Neural cell (in vitro differentiated cells): ENCODE data around the gene TBX22. TPM values are rescaled to one million over a fixed set of nuclear protein-coding genes. Genes with fewer than 3 reads are reported as not detected.

ENCODE experiments used
- H2AFZ ChIP-seq: fragments of 200-600, 300-800 bp; sonication (generic), shearing (Covaris generic); 2 replicates; pipeline ENCODE4 v1.6.0; 2014; ENCODE audit warnings: low read depth, mild to moderate bottlenecking, antibody characterized with exemption, low read length, moderate library complexity
- H3F3A ChIP-seq: fragments of 200-600 bp; shearing (Covaris generic); 2 replicates; pipeline ENCODE4 v1.6.1; 2016; ENCODE audit warnings: mild to moderate bottlenecking, moderate library complexity, mixed read lengths, antibody characterized with exemption, low read length; ENCODE audit not compliant: insufficient read depth, poor library complexity, severe bottlenecking
- H3K27ac ChIP-seq: fragments of 200-600, 300-800 bp; sonication (generic), shearing (Covaris generic); 2 replicates; pipeline ENCODE4 v1.5.1; 2014; ENCODE audit warnings: mild to moderate bottlenecking, low read length, moderate library complexity
- H3K27me3 ChIP-seq: fragments of 300-800, 200-600 bp; sonication (generic), shearing (Covaris generic); 2 replicates; pipeline ENCODE4 v1.6.0; 2014; ENCODE audit warnings: mild to moderate bottlenecking, low read depth, low read length, moderate library complexity; ENCODE audit not compliant: insufficient read depth
- H3K36me3 ChIP-seq: fragments of 300-800, 200-600 bp; sonication (generic), shearing (Covaris generic); 2 replicates; pipeline ENCODE4 v1.5.1; 2014; ENCODE audit warnings: mild to moderate bottlenecking, antibody characterized with exemption, low read length, moderate library complexity; ENCODE audit not compliant: insufficient read depth
- H3K4me2 ChIP-seq: fragments of 300-800, 200-600 bp; sonication (generic), shearing (Covaris generic); 2 replicates; pipeline ENCODE4 v1.6.0; 2014; ENCODE audit warnings: mild to moderate bottlenecking, low read length
- H3K4me3 ChIP-seq: fragments of 300-800, 200-600 bp; sonication (generic), shearing (Covaris generic); 2 replicates; pipeline ENCODE4 v1.5.1; 2014; ENCODE audit warnings: mild to moderate bottlenecking, low read length, moderate library complexity
- H3K79me2 ChIP-seq: fragments of 200-600 bp; shearing (Covaris generic); replicated peaks from 2 replicates; pipeline ENCODE4 v1.6.0; 2014; ENCODE audit warnings: mild to moderate bottlenecking, low read length, moderate library complexity; ENCODE audit not compliant: insufficient read depth
- H3K9ac ChIP-seq: fragments of 300-800, 200-600 bp; sonication (generic), shearing (Covaris generic); 2 replicates; pipeline ENCODE4 v1.6.1; 2016; ENCODE audit warnings: mild to moderate bottlenecking, low read length, mixed read lengths
- H3K9me2 ChIP-seq: fragments of 200-600 bp; shearing (Covaris generic); 2 replicates; pipeline ENCODE4 v1.6.1; 2016; ENCODE audit warnings: mild to moderate bottlenecking, low read length, mixed read lengths; ENCODE audit not compliant: insufficient read depth
- H3K9me3 ChIP-seq: fragments of 200-600, 300-800 bp; sonication (generic), shearing (Covaris generic); 2 replicates; pipeline ENCODE4 v1.6.1; 2016; ENCODE audit warnings: mild to moderate bottlenecking, mixed run types, low read length, moderate library complexity, mixed read lengths
- H4K20me1 ChIP-seq: fragments of 200-600 bp; shearing (Covaris generic); 2 replicates; pipeline ENCODE4 v1.6.1; 2016; ENCODE audit warnings: mild to moderate bottlenecking, mixed run types; ENCODE audit not compliant: insufficient read depth
- CTCF ChIP-seq: fragments of 450-650 bp; IDR thresholded peaks from 2 replicates; pipeline ENCODE4 v1.5.1; 2014; ENCODE audit warnings: antibody characterized with exemption, mild to moderate bottlenecking, moderate library complexity; ENCODE audit not compliant: poor library complexity, severe bottlenecking
- EP300 ChIP-seq: fragments of 450-650 bp; conservative IDR thresholded peaks from 2 replicates; pipeline ENCODE4 v1.6.1; 2014; ENCODE audit warnings: antibody characterized with exemption, mild to moderate bottlenecking, moderate library complexity; ENCODE audit not compliant: poor library complexity, severe bottlenecking
- EZH2 ChIP-seq: fragments of 200-600, 300-800 bp; shearing (Covaris generic), sonication (generic); IDR thresholded peaks from 2 replicates; pipeline ENCODE4 v1.6.1; 2014; ENCODE audit warnings: antibody characterized with exemption, low read length, borderline replicate concordance, mild to moderate bottlenecking; ENCODE audit not compliant: insufficient read depth, poor library complexity, severe bottlenecking
- MXI1 ChIP-seq: fragments of 450-650 bp; conservative IDR thresholded peaks from 2 replicates; pipeline ENCODE4 v1.6.1; 2014; ENCODE audit warnings: antibody characterized with exemption, mild to moderate bottlenecking; ENCODE audit not compliant: poor library complexity, severe bottlenecking
- POLR2AphosphoS5 ChIP-seq: IDR thresholded peaks from 2 replicates; pipeline ENCODE4 v1.6.1; 2012
- RAD21 ChIP-seq: fragments of 450-650 bp; conservative IDR thresholded peaks from 2 replicates; pipeline ENCODE4 v1.6.1; 2014; ENCODE audit warnings: antibody characterized with exemption, mild to moderate bottlenecking, moderate library complexity
- SMC3 ChIP-seq: fragments of 450-650 bp; conservative IDR thresholded peaks from 2 replicates; pipeline ENCODE4 v1.6.1; 2014; ENCODE audit warnings: antibody characterized with exemption, mild to moderate bottlenecking, moderate library complexity; ENCODE audit not compliant: poor library complexity
- TAF1 ChIP-seq: IDR thresholded peaks from 2 replicates; pipeline ENCODE4 v1.6.1; 2012; ENCODE audit warnings: low read depth
- polyA plus RNA-seq: library from polyadenylated mRNA; depleted of rRNA; stranded (reverse); fragments of >200 nt; gene quantifications from 2 replicates; pipeline ENCODE4 v1.2.3, GENCODE V29; 2014
- TF ChIP-seq, protein P1 (sequence below): IDR thresholded peaks from 2 replicates; pipeline ENCODE4 v1.6.1; 2012; ENCODE audit warnings: borderline replicate concordance

TBX22 gene
- polyA plus RNA-seq, 1 donor from 2014 or later = not detected

- H3K79me2 ChIP-seq = no peaks in the 10 kb centered on the region
- H3K9me2 ChIP-seq = no peaks in the 10 kb centered on the region
- no peaks in the 10 kb centered on the region for H4K20me1 ChIP-seq
These were observed 1.6 kb downstream of the TBX22 start for GRCh38 chrX:80016182-80016581.

GRCh38 chrX:80021621-80022020 is 7.1 kb downstream of the TBX22 start:
- Histone ChIP-seq H3K9me3 (no peaks in the 10 kb centered on the region), H2AFZ (no peak overlapping the region), H3K4me3 (no peak overlapping the region), H3K27me3 (peaks cover 4% of the 10 kb centered on the region), H3K9ac (no peak overlapping the region), H3K36me3 (no peaks in the 10 kb centered on the region), H3F3A (no peaks in the 10 kb centered on the region), H3K9me2 (no peaks in the 10 kb centered on the region), H3K4me2 (no peak overlapping the region), H4K20me1 (no peaks in the 10 kb centered on the region), H3K79me2 (no peaks in the 10 kb centered on the region), H3K27ac (no peak overlapping the region)
- TF ChIP-seq EP300 (no peak), MXI1 (no peak), EZH2 (no peak), SMC3 (no peak), TAF1 (no peak), CTCF (no peak)
- TF ChIP-seq, protein P1, sequence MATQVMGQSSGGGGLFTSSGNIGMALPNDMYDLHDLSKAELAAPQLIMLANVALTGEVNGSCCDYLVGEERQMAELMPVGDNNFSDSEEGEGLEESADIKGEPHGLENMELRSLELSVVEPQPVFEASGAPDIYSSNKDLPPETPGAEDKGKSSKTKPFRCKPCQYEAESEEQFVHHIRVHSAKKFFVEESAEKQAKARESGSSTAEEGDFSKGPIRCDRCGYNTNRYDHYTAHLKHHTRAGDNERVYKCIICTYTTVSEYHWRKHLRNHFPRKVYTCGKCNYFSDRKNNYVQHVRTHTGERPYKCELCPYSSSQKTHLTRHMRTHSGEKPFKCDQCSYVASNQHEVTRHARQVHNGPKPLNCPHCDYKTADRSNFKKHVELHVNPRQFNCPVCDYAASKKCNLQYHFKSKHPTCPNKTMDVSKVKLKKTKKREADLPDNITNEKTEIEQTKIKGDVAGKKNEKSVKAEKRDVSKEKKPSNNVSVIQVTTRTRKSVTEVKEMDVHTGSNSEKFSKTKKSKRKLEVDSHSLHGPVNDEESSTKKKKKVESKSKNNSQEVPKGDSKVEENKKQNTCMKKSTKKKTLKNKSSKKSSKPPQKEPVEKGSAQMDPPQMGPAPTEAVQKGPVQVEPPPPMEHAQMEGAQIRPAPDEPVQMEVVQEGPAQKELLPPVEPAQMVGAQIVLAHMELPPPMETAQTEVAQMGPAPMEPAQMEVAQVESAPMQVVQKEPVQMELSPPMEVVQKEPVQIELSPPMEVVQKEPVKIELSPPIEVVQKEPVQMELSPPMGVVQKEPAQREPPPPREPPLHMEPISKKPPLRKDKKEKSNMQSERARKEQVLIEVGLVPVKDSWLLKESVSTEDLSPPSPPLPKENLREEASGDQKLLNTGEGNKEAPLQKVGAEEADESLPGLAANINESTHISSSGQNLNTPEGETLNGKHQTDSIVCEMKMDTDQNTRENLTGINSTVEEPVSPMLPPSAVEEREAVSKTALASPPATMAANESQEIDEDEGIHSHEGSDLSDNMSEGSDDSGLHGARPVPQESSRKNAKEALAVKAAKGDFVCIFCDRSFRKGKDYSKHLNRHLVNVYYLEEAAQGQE = no peak

More at GRCh38 chrX:80016182-80016581, 1.6 kb downstream of the TBX22 start:
- Histone ChIP-seq H3K9me3 (no peaks in the 10 kb centered on the region), H3K27ac (no peak overlapping the region), H2AFZ (no peak overlapping the region), H3K9ac (no peak overlapping the region), H3K27me3 (no peaks in the 10 kb centered on the region), H3K4me2 (no peak overlapping the region), H3F3A (no peaks in the 10 kb centered on the region), H3K36me3 (no peaks in the 10 kb centered on the region), H3K4me3 (no peak overlapping the region)
- TF ChIP-seq EP300 = no peak
- TF ChIP-seq RAD21 = no peak
- TF ChIP-seq MXI1 = no peak
- TF ChIP-seq TAF1 = no peak
- no peak for TF ChIP-seq SMC3
- TF ChIP-seq POLR2AphosphoS5 = no peak
- TF ChIP-seq, protein P1 = no peak
- no peak for TF ChIP-seq CTCF
